ENCODE results near the gene SLC5A10.

Gene SLC5A10

DNA sequence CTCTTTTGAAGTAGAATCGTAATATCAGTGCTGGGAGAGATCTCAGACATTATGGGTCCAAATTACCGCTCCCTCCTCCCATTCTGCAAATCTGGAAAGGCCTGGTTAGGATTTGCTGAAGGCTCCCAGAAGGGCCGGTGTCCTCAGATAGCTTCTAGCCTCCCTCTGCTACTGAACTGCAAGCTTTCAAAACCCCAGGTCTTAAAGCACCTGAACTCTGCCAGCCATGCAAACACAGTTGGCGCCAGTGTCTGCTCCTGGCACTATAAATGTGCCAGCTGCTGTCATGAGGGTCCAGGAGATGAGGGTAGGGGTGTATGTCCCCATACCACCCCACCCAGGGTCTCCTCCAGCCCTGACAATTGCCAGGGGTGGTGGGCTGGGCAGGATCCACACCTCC, 24.2 kb downstream of the SLC5A10 start:
- DNase-seq (ENCODE audit: low spot score) = no peak
- in situ Hi-C loops (cut with MboI; ENCODE audit: low sequenced_read_pairs, unreplicated experiment) = no loop called here
- TF ChIP-seq, protein P1, sequence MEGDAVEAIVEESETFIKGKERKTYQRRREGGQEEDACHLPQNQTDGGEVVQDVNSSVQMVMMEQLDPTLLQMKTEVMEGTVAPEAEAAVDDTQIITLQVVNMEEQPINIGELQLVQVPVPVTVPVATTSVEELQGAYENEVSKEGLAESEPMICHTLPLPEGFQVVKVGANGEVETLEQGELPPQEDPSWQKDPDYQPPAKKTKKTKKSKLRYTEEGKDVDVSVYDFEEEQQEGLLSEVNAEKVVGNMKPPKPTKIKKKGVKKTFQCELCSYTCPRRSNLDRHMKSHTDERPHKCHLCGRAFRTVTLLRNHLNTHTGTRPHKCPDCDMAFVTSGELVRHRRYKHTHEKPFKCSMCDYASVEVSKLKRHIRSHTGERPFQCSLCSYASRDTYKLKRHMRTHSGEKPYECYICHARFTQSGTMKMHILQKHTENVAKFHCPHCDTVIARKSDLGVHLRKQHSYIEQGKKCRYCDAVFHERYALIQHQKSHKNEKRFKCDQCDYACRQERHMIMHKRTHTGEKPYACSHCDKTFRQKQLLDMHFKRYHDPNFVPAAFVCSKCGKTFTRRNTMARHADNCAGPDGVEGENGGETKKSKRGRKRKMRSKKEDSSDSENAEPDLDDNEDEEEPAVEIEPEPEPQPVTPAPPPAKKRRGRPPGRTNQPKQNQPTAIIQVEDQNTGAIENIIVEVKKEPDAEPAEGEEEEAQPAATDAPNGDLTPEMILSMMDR (IDR thresholded peaks at IDR 0.05; ENCODE audit: borderline replicate concordance, control extremely low read depth, extremely low read depth, insufficient read depth, missing control alignments) = no peak

DNA sequence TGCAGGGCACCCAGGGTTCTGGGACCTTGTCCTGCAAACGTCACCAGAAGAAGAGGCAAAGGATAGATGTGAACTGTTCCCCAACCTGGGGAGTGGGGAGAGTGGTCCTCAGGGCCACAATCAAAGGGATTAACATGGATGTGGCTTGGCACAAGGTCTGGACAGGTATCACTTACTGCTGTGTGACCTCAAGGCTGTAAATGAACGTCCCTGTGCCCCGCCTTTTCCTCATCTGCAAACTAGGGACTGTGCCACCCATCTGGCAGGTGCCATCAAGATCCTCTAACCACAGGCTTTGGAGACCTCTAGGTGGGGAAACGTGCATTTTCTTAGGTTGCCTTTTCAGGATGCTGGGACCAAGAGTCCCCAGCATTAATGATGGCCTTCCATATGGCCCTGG, 25.1 kb downstream of the SLC5A10 start:
- in situ Hi-C loops (cut with MboI; ENCODE audit: low sequenced_read_pairs, unreplicated experiment) = no loop called here
- DNase-seq (ENCODE audit: low spot score) = no peak
- TF ChIP-seq, protein P1 (IDR thresholded peaks at IDR 0.05; ENCODE audit: borderline replicate concordance, control extremely low read depth, extremely low read depth, insufficient read depth, missing control alignments) = no peak

DNA sequence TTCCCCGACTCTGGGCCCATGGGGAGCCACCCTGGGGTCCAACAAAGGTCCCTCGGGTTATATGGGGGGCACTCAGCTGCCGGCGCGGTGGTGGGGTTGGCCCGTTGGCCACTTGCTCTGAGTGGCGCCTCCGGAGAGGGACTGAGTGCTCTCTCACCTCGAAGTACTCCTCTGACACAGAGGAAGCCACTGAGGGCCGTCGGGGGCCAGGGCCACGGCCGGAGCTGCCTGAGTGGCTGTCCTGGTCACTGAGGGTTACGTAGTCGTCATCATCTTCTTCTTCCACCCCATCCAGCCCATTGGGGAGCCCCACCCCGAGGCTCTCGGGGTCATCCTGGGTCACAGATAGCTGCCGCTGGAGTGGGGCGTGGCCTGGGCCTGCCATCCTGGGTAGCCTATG, 25.7 kb downstream of the SLC5A10 start:
- TF ChIP-seq, protein P1 (IDR thresholded peaks at IDR 0.05; ENCODE audit: borderline replicate concordance, control extremely low read depth, extremely low read depth, insufficient read depth, missing control alignments) = no peak
- no peak for DNase-seq (ENCODE audit: low spot score)
- in situ Hi-C loops (cut with MboI; ENCODE audit: low sequenced_read_pairs, unreplicated experiment) = no loop called here

DNA sequence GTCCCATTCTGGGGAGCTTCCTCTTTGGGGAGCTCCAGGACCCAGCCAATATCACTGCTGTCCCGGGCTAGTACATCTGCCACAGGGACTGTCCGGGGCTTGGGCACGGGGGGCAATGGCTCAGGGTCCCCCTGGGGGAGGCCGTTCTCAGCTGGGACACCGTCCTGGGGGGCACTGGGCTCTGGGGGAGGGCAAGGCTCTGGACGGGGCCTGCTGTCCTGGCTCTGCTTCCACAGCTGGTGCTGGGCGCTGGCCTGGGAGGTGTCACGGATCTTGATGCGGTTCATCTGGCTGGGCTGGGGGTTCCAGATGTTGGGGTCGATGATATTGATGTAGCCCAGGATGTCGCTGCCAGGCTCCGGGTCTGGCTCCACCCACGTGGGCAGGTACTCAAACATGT, 26.1 kb downstream of the SLC5A10 start:
- TF ChIP-seq, protein P1 (IDR thresholded peaks at IDR 0.05; ENCODE audit: borderline replicate concordance, control extremely low read depth, extremely low read depth, insufficient read depth, missing control alignments) = no peak
- in situ Hi-C loops (cut with MboI; ENCODE audit: low sequenced_read_pairs, unreplicated experiment) = no loop called here
- DNase-seq (ENCODE audit: low spot score) = no peak

DNA sequence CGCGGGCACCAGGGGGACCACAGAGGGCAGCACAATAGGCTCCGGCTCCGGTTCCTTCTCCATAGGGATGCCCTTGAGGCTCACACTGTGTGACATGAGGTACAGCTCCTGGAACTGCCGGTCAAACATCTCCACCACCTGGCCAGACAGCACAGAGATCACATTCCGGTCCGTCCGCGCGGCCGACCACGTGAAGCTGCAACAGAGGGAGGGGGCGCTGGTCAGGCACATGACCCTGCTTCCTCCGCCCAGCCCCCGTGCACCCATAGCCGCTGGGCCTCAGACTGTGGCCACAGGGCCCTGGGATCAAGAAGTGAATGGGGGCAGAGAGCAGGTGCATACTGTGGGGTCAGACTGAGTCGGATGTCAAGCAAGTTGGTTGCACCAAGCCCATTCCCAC, 26.7 kb downstream of the SLC5A10 start:
- DNase-seq (ENCODE audit: low spot score) = no peak
- TF ChIP-seq, protein P1 (IDR thresholded peaks at IDR 0.05; ENCODE audit: borderline replicate concordance, control extremely low read depth, extremely low read depth, insufficient read depth, missing control alignments) = no peak
- in situ Hi-C loops (cut with MboI; ENCODE audit: low sequenced_read_pairs, unreplicated experiment) = no loop called here

DNA sequence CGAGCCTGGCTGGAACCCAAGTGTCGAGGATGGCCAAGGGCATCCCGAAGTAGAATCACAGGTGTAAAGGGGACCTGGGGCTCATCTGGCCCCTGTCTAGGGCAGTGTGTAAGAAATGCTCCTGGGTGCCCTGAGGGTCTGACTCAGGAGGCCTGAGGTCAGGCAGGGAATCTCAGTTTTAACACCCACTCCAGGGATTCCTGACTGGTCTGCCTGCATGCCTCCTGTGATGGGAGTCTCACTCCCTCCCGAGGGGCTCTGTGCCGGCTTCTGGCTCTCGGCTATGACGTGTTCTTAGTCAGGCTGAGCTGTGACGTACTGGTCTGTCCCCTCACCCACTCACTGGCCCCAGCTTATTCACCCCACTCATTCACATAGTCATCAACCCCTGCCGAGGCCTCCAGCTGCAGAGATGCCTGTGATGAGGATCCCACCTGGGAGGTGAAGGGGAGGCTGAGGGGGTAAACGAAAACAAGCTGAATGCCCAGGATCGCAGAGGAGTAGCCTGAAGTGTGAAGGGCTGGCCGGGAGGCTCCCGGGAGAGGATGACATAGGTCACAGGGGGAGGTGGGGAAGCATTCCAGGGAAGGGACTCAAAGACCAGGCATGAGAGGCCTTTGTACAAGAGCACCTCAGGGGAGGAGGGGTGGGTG, 28.8 kb downstream of the SLC5A10 start:
- TF ChIP-seq, protein P1 (IDR thresholded peaks at IDR 0.05; ENCODE audit: borderline replicate concordance, control extremely low read depth, extremely low read depth, insufficient read depth, missing control alignments) = no peak
- in situ Hi-C loops (cut with MboI; ENCODE audit: low sequenced_read_pairs, unreplicated experiment) = no loop called here
- no peak for DNase-seq (ENCODE audit: low spot score)

DNA sequence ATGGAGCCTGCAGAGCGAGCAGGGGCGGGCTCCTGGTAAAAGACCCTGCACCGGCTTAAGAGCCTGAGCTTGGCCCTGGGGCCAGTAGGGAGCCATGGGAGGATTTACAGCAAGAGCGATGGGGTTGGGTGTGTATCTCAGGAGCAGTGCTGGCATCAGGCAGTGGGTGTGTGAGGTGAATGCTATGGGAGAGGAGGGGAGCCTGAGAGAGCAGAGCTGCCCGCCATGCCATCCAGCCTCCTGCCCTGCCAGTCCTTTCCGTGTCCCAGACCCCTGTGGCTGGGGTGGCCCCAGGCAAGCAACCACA, 29.3 kb downstream of the SLC5A10 start:
- in situ Hi-C loops (cut with MboI; ENCODE audit: low sequenced_read_pairs, unreplicated experiment) = no loop called here
- TF ChIP-seq, protein P1 (IDR thresholded peaks at IDR 0.05; ENCODE audit: borderline replicate concordance, control extremely low read depth, extremely low read depth, insufficient read depth, missing control alignments) = no peak

More for the DNA sequence above, 29.3 kb downstream of the SLC5A10 start:
- no peak for DNase-seq (ENCODE audit: low spot score)

Measured in GM13976 (cell line).